Endothelial cell of hepatic sinusoid (primary cell): ENCODE results near the gene ESF1.

Source experiments
- in situ Hi-C: cut with HindIII; loops from 2 replicates; pipeline ENCODE4 v1.10.0; 2017; ENCODE audit warnings: low sequenced_read_pairs

Gene ESF1

GRCh38 chr20:13684566-13685222 is 100.0 kb downstream of the ESF1 start:
- in situ Hi-C loops: no loop called here

GRCh38 chr20:13683833-13684232 is 100.9 kb downstream of the ESF1 start:
- in situ Hi-C loops: no loop called here

GRCh38 chr20:13681248-13682125 is 103.2 kb downstream of the ESF1 start:
- in situ Hi-C loops: no loop called here

DNA sequence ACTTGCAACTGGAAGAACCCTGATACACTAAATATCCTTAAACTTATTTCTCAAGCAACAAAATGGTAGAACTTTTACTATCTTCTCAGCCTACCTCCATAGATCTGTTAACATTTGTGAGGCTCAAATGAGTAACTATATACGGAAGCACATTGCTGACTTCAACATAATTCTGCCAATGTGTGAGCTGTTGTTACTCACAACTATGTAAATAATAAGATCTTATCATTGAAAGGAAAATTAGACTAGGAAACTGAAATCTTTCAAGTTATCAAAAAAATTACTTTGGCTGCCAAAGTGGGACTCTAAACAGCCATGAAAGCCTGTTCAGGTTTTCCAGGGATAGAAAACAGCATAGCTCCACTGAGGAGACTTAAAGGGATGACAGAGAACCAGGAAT is 105.8 kb downstream of the ESF1 start:
- in situ Hi-C loops: no loop called here

- in situ Hi-C loops: no loop called here
These were observed 107.5 kb downstream of the ESF1 start for GRCh38 chr20:13677241-13677640.

DNA sequence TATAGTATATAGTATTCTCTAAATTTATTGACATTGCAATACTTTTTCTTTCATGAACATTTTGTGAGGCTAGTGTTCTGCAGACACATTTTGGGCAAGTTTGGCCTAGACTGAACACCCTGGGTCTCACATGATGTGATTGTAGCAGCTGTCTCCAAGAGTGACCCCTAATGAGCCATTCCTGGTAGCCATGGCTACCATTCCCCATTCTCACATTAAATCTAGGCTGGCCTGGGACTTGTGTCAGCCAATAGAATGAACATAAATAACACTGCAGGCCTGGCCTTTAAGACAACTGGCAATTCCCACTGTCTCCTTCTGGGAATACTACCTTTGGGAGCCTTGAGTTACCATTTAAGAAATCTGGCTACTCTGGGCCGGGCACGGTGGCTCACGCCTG is 108.0 kb downstream of the ESF1 start:
- in situ Hi-C loops: no loop called here

DNA sequence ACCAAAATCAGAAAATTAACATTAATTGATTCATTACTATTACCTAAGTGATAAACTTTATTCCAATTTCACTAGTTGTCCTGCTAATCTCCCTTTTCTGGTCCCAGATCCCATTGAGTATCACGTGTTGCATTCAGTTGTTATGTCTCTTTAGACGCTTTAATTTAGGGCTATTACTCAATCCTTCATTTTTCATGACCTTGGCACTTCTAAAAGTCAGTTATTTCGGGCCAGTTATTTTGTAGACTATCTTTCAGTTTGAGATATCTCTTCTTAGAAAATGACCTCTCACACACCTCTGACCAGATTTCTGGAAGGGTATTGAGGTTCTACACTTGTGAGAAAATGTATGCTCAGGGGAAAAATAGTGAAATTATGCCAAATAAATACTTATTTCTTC is 112.0 kb downstream of the ESF1 start:
- in situ Hi-C loops: no loop called here

DNA sequence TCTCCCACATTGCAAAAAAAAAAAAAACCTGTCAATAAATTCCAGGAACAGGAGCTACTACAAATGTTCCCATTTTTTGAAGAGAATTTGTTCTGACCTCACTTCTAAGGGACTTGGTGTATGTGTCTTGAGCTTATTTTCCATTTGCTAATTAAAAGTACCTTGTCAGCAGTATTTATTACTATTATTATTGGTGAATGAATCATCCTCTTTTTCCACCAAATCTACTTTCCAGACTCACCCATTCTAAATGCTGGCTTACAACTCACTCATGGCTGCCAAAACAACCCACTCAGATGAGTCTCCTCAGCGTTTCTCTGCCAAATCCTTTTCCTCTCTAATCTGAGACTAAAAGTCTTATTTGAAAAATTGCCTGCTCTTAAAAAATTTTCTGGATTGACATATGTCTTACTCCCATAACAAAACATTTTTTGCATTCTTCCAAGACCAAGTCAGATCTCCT is 112.8 kb downstream of the ESF1 start:
- in situ Hi-C loops: no loop called here

DNA sequence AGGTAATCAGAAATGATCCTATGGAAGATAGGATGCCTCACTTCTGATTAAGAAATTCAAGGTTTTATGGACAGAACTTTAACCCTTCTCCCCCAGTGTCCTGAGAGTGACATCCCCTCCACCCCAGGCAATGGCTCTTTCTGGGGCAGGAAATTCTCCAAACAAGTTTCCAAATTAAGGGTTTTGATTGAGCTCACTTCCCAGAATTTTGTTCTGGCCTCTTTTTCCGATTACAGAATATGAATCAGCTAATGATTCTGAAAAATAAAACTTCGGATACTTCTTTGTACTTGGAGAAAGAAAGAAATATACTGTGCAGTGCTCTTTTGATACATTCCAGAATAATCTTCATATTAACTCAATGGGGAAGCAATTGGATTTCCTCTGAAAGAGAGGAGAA is 113.2 kb downstream of the ESF1 start:
- in situ Hi-C loops: no loop called here

- in situ Hi-C loops: no loop called here
These were observed 114.6 kb downstream of the ESF1 start for GRCh38 chr20:13670160-13670559.

GRCh38 chr20:13665709-13666395 is 118.9 kb downstream of the ESF1 start:
- in situ Hi-C loops: no loop called here
